ENCODE measurements around the gene SLC9A3.

- TF ChIP-seq, protein P1, sequence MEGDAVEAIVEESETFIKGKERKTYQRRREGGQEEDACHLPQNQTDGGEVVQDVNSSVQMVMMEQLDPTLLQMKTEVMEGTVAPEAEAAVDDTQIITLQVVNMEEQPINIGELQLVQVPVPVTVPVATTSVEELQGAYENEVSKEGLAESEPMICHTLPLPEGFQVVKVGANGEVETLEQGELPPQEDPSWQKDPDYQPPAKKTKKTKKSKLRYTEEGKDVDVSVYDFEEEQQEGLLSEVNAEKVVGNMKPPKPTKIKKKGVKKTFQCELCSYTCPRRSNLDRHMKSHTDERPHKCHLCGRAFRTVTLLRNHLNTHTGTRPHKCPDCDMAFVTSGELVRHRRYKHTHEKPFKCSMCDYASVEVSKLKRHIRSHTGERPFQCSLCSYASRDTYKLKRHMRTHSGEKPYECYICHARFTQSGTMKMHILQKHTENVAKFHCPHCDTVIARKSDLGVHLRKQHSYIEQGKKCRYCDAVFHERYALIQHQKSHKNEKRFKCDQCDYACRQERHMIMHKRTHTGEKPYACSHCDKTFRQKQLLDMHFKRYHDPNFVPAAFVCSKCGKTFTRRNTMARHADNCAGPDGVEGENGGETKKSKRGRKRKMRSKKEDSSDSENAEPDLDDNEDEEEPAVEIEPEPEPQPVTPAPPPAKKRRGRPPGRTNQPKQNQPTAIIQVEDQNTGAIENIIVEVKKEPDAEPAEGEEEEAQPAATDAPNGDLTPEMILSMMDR (IDR thresholded peaks at IDR 0.05): no peak
- TF ChIP-seq POLR2A (IDR thresholded peaks at IDR 0.05): no peak
Observed at GRCh38 chr5:558871-559503, 34.7 kb upstream of the SLC9A3 start.
